ENCODE results near the gene USP53. TPM values are rescaled to one million over a fixed set of nuclear protein-coding genes. Genes with fewer than 3 reads are reported as not detected.

USP53 gene
- total and polyA plus RNA-seq, 3 donors from 2014 or later: 13.1 to 48.1 (median 46.9) TPM

DNA sequence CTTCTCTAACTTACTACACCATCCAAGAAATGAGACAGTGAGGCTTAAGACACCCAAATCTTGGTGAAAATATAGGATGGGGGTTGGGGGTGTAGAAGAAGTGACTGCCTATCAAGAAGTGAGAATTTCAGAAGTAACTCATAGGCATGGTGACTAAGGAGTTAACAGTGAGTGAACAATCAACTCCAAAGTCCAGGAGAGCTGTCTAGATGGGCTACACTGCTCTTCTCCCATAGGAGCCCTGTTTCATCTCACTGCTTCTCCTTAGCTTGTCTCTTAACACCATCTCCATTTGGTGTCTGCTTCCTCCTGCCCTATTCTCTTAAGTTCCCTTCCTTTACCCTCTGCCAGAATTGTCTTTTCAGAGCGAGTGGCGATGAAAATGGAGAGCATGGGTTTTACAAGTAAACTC is 86.8 kb downstream of the USP53 start:
- peak overlapping the region; percentile 91 to 95 for H3K27ac ChIP-seq
- H3K27me3 ChIP-seq: no peaks in the 10 kb centered on the region
- H3K36me3 ChIP-seq (ENCODE audit: low read depth, missing control alignments): no peaks in the 10 kb centered on the region
- TF ChIP-seq POLR2A (IDR thresholded peaks at IDR 0.05): no peak
- TF ChIP-seq, protein P1, sequence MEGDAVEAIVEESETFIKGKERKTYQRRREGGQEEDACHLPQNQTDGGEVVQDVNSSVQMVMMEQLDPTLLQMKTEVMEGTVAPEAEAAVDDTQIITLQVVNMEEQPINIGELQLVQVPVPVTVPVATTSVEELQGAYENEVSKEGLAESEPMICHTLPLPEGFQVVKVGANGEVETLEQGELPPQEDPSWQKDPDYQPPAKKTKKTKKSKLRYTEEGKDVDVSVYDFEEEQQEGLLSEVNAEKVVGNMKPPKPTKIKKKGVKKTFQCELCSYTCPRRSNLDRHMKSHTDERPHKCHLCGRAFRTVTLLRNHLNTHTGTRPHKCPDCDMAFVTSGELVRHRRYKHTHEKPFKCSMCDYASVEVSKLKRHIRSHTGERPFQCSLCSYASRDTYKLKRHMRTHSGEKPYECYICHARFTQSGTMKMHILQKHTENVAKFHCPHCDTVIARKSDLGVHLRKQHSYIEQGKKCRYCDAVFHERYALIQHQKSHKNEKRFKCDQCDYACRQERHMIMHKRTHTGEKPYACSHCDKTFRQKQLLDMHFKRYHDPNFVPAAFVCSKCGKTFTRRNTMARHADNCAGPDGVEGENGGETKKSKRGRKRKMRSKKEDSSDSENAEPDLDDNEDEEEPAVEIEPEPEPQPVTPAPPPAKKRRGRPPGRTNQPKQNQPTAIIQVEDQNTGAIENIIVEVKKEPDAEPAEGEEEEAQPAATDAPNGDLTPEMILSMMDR (IDR thresholded peaks at IDR 0.05): no peak
- no peaks in the 10 kb centered on the region for H3K9me3 ChIP-seq
- intact Hi-C loops (cut with DNase I; ENCODE audit: low total_unique reads): no loop called here
- H3K4me1 ChIP-seq: peaks cover 12% of the 10 kb centered on the region
- peak overlapping the region; percentile 81 to 93 for H3K4me3 ChIP-seq
- DNase-seq: no peak
- 0 to 3% methylated on average over 2 of the region's 2 CpGs for WGBS, 2 donors

DNA sequence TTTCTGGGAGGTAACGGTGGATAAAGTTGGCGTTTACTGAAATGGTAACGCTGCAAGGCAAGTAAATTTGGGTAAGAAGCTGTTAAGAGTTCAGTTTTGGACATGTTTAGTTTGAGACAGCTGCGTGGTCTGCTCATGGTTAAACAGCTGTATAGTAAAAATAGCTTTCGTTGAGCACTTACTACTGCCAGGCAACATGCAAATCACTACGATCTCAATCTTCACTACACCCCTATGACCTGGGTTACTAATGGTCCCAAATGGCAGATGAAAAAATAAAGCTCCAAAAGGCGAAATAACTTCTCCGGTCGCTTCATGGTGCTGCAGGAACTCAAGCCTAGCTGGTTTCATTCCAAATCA is 87.2 kb downstream of the USP53 start:
- no peaks in the 10 kb centered on the region for H3K9me3 ChIP-seq
- intact Hi-C loops (cut with DNase I; ENCODE audit: low total_unique reads): no loop called here
- no peaks in the 10 kb centered on the region for H3K36me3 ChIP-seq (ENCODE audit: low read depth, missing control alignments)
- 1% methylated on average over 9 of the region's 9 CpGs for WGBS, 2 donors
- H3K27me3 ChIP-seq: no peaks in the 10 kb centered on the region
- H3K4me1 ChIP-seq: peaks cover 12% of the 10 kb centered on the region
- H3K27ac ChIP-seq: peak overlapping the region; percentile 91 to 95
- TF ChIP-seq, protein P1 (IDR thresholded peaks at IDR 0.05): no peak
- no peak for TF ChIP-seq POLR2A (IDR thresholded peaks at IDR 0.05)
- H3K4me3 ChIP-seq: peak overlapping the region; percentile 81 to 93
- DNase-seq: no peak

DNA sequence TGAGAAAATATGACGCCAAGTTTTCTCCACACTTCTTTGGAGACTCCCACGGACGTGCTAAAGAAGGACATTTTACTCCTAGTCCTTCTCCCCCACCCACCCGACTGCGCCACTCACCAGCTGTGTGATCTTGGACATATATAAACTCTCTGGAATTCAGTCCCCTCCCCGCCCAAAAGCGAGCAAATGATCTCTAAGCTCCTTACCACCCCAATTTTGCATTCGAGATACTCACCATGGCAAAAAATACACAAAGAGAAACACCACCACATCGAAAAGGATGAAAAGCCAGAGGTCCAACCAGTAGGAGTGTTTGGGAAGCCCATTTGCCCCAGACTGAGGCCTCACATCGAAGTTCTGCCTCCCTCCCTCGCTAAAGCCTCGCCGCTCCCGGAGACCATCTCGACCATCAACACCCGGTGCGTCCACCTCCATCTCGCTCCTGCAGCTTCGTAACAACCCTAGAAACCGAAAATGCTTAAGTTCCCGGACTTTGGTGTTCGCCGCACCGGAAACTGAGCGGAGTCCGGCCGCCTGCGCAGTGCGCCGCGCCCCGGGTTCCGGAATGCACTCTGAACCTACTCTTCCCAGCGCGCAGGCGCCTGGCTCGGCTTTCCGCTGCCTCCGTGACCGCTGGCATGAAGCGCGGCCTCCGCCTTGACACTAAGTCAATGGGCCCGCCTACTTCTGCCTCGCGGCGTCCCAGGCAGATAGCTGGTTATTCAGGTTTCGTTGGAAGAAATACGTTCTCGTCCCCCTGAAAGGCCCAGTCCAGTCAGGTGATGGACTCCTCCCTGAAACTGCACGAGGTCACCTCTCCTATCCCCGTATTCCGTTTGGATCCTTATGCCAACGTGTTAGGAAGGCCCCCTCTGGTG is 87.8 kb downstream of the USP53 start:
- Histone ChIP-seq H3K36me3 (ENCODE audit: low read depth, missing control alignments) (no peaks in the 10 kb centered on the region), H3K4me1 (peaks cover 12% of the 10 kb centered on the region), H3K27me3 (no peaks in the 10 kb centered on the region), H3K9me3 (no peaks in the 10 kb centered on the region), H3K27ac (peak overlapping the region; percentile 91 to 95), H3K4me3 (peak overlapping the region; percentile 81 to 93)
- peak; percentile 95 for DNase-seq
- intact Hi-C loops (cut with DNase I; ENCODE audit: low total_unique reads): no loop called here
- 0 to 1% methylated on average over 14 to 54 of the region's 54 CpGs for WGBS, 2 donors
- TF ChIP-seq, protein P1 (IDR thresholded peaks at IDR 0.05): peak in 1 of 3 experiments; percentile 10
- no peak for TF ChIP-seq POLR2A (IDR thresholded peaks at IDR 0.05)

DNA sequence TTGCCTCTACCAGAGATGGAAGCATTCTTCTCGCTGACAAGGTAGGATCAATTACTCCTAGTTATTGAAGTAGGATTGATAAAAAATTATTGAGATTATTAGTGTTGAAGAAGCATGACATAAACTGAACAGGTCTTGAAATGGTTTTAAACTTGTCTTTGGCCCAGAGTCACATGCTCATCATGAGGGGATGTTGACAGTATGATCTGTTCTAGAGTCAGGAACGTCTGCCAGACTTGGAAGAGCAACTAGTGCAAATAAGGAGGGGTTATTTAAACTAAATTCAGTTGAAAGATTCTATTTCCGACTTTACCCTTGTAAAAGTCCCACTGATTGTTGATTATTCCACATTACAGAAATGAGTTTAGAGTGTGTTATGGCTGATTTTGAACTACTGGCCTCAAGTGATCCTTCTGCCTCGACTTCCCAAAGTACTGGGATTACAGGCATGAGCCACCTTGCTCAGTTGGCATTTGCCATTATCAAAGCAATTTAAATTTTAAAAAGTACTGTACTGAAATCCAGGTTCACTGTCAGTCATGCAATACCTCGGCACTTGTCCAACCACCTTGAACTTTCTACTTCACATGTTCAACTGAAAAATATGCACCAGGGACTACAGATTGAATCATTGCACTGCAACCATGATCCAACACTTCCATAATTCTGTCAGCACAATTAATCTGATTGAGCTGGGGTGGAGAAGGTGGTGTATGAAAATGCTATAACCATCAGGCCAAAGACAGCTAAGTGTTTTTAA is 89.7 kb downstream of the USP53 start:
- no peaks in the 10 kb centered on the region for H3K36me3 ChIP-seq (ENCODE audit: low read depth, missing control alignments)
- no peak for DNase-seq
- WGBS, 2 donors: 60 to 64% methylated on average over 5 of the region's 5 CpGs

More for the DNA sequence above, 89.7 kb downstream of the USP53 start:
- Histone ChIP-seq H3K4me1 (peaks cover 12% of the 10 kb centered on the region), H3K27me3 (no peaks in the 10 kb centered on the region), H3K27ac (no peak overlapping the region), H3K9me3 (no peaks in the 10 kb centered on the region), H3K4me3 (no peak overlapping the region)
- intact Hi-C loops (cut with DNase I; ENCODE audit: low total_unique reads): no loop called here
- TF ChIP-seq, protein P1 (IDR thresholded peaks at IDR 0.05): no peak
- TF ChIP-seq POLR2A (IDR thresholded peaks at IDR 0.05): no peak

All from testis (tissue), 3 donors.